Right lobe of liver (tissue), 6 donors: ENCODE measurements around the gene SCAPER. TPM values are rescaled to one million over a fixed set of nuclear protein-coding genes. Genes with fewer than 3 reads are reported as not detected.
"Not testable (repeated sequence)": the region's sequence is repeated elsewhere in the genome, so short reads cannot be mapped to it uniquely, and the experiment has no call there.

Experiments used
- ATAC-seq, 4 donors: fragments of 200-7000 bp; cut with Tn5 transposase; one replicate each; pipeline ENCODE4 v1.9.1; 2020; ENCODE audit warnings: mild to moderate bottlenecking in 4 of 4, moderate library complexity in 4 of 4
- DNase-seq, 3 donors: peaks; one replicate each; pipeline ENCODE4 v3.0.0-alpha.2; 2020
- H3K27ac ChIP-seq, 3 donors: fragments of 200-600 bp; one replicate each; pipeline ENCODE4 v1.8.0; 2022
- H3K27me3 ChIP-seq, 2 donors: fragments of 200-600 bp; one replicate each; pipeline ENCODE4 v1.8.0; 2022
- H3K36me3 ChIP-seq, 4 donors: fragments of 200-600 bp; sonication (generic) in 1 of 4; one replicate each; pipeline versions ENCODE4 v1.5.1 to v1.8.0; 2017 to 2022; ENCODE audit warnings: control low read depth in 1 of 4
- H3K4me1 ChIP-seq, 4 donors: fragments of 200-600 bp; sonication (generic) in 1 of 4; one replicate each; pipeline versions ENCODE4 v1.5.1 to v1.8.0; 2017 to 2022; ENCODE audit warnings: control low read depth in 1 of 4
- H3K4me3 ChIP-seq, 3 donors: fragments of 200-600 bp; one replicate each; pipeline ENCODE4 v1.8.0; 2022
- H3K9me3 ChIP-seq, 4 donors: fragments of 200-600 bp; sonication (generic) in 1 of 4; one replicate each; pipeline versions ENCODE4 v1.5.1 to v1.8.0; 2017 to 2022; ENCODE audit warnings: control low read depth in 1 of 4
- CTCF ChIP-seq, 4 donors: fragments of 200-600 bp in 3 of 4; fragments of 450-650 bp in 1 of 4; IDR thresholded peaks; one replicate each; pipeline versions ENCODE4 v1.5.1 to v1.8.0; 2016 to 2022; ENCODE audit warnings: antibody characterized with exemption in 4 of 4, mild to moderate bottlenecking in 2 of 4
- POLR2A ChIP-seq: fragments of 450-650 bp; IDR thresholded peaks from one replicate; pipeline ENCODE4 v1.6.1; 2017; ENCODE audit warnings: antibody characterized with exemption, mild to moderate bottlenecking
- WGBS: methylation state at CpG from one replicate; pipeline ENCODE4 v1.1.6; 2018; ENCODE audit warnings: low coverage, low lambda C conversion rate; ENCODE audit not compliant: insufficient coverage; ENCODE audit errors: missing lambda C conversion rate; 5-methylcytosine and 5-hydroxymethylcytosine counted together
- intact Hi-C, 2 donors: fragments of 100-400 bp; cut with DNase I; formaldehyde crosslinking; loops; one replicate each; pipeline versions ENCODE4 v1.11.2 to v1.14.1; 2022
- total RNA-seq, 6 experiments: library from RNA; depleted of rRNA in 2 of 6; stranded (reverse); fragments of >200 nt in 2 of 6; fragmentation: NEBNext Ultra II Directional in 3 of 6; extraction: Animal tissue kit (Norgen Biotek cat#: 25700) in 3 of 6; gene quantifications; one replicate each; pipeline versions ENCODE4 v1.1.0 to v1.2.4, GENCODE V29; 2016 to 2023
- donor health status: DM: no; HTN: yes; CAD: no.
- donor health status: DM: no; HTN: no; CAD: no.
- donor health status: DM: no; HTN: no; CAD: no.
- donor health status: DM: no; HTN: yes; CAD: no.
- donor health status: DM: no; HTN: yes; CAD: no.

The SCAPER gene
- total RNA-seq, 6 experiments from 2014 or later = 6.7 to 17.3 (median 10.4) TPM

GRCh38 chr15:76696840-76697239 is 208.3 kb downstream of the SCAPER start:
- no peak for DNase-seq
- Histone ChIP-seq H3K27me3 (no peaks in the 10 kb centered on the region), H3K27ac (no peak overlapping the region), H3K4me3 (no peak overlapping the region), H3K4me1 (no peaks in the 10 kb centered on the region), H3K36me3 (no peaks in the 10 kb centered on the region), H3K9me3 (no peaks in the 10 kb centered on the region)
- TF ChIP-seq POLR2A = no peak
- TF ChIP-seq CTCF (IDR thresholded peaks at IDR 0.05) = no peak
- intact Hi-C loops = no loop called here
- peak in 1 of 4 donors; percentile 44 for ATAC-seq

- not testable (repeated sequence) for H3K4me1 ChIP-seq
These were observed 212.6 kb downstream of the SCAPER start for GRCh38 chr15:76692546-76692945.

GRCh38 chr15:76687592-76687991 is 217.5 kb downstream of the SCAPER start:
- H3K36me3 ChIP-seq, ATAC-seq, H3K27ac ChIP-seq, H3K4me3 ChIP-seq, H3K27me3 ChIP-seq, H3K4me1 ChIP-seq, intact Hi-C loops, DNase-seq, H3K9me3 ChIP-seq: not testable (repeated sequence)
- WGBS = 74% methylated on average over 3 of the region's 4 CpGs

More at GRCh38 chr15:76692546-76692945, 212.6 kb downstream of the SCAPER start:
- H3K36me3 ChIP-seq, DNase-seq, H3K4me3 ChIP-seq, H3K27ac ChIP-seq, H3K27me3 ChIP-seq, intact Hi-C loops, H3K9me3 ChIP-seq, ATAC-seq: not testable (repeated sequence)
- WGBS = 100% methylated on average over 1 of the region's 1 CpG

GRCh38 chr15:76684002-76684401 is 221.1 kb downstream of the SCAPER start:
- no peak for DNase-seq
- Histone ChIP-seq H3K4me1 (no peaks in the 10 kb centered on the region), H3K36me3 (no peaks in the 10 kb centered on the region), H3K27ac (no peak overlapping the region), H3K9me3 (no peaks in the 10 kb centered on the region), H3K4me3 (no peak overlapping the region), H3K27me3 (no peaks in the 10 kb centered on the region)
- 100% methylated on average over 2 of the region's 2 CpGs for WGBS
- TF ChIP-seq POLR2A (no peak), CTCF (IDR thresholded peaks at IDR 0.05) (no peak)
- intact Hi-C loops = no loop called here
- ATAC-seq = no peak

- H3K4me1 ChIP-seq = no peaks in the 10 kb centered on the region
- intact Hi-C loops = no loop called here
- DNase-seq = no peak
- no peaks in the 10 kb centered on the region for H3K9me3 ChIP-seq
- WGBS = 96% methylated on average over 3 of the region's 3 CpGs
- H3K4me3 ChIP-seq = no peak overlapping the region
- ATAC-seq = no peak
- no peak for TF ChIP-seq CTCF (IDR thresholded peaks at IDR 0.05)
- TF ChIP-seq POLR2A = no peak
- H3K36me3 ChIP-seq = no peaks in the 10 kb centered on the region
- no peaks in the 10 kb centered on the region for H3K27me3 ChIP-seq
- H3K27ac ChIP-seq = no peak overlapping the region
These were observed 222.3 kb downstream of the SCAPER start for GRCh38 chr15:76682833-76683232.

- intact Hi-C loops = no loop called here
- Histone ChIP-seq H3K27ac (no peak overlapping the region), H3K4me1 (no peaks in the 10 kb centered on the region), H3K27me3 (no peaks in the 10 kb centered on the region), H3K4me3 (no peak overlapping the region), H3K36me3 (no peaks in the 10 kb centered on the region), H3K9me3 (no peaks in the 10 kb centered on the region)
- TF ChIP-seq CTCF (IDR thresholded peaks at IDR 0.05) = no peak
- TF ChIP-seq POLR2A = no peak
- DNase-seq (no peak), ATAC-seq (no peak)
- WGBS = no CpG with 5 or more reads among the region's 7 CpGs
These were observed 222.9 kb downstream of the SCAPER start for GRCh38 chr15:76682259-76682658.
